Cardiac muscle cell (in vitro differentiated cells and primary cell): Measurements from ENCODE around the gene ALOX12. TPM values are rescaled to one million over a fixed set of nuclear protein-coding genes. Genes with fewer than 3 reads are reported as not detected.
"Not testable (repeated sequence)": the region's sequence is repeated elsewhere in the genome, so short reads cannot be mapped to it uniquely, and the experiment has no call there.

Experiments
- DNase-seq, 2 donors: peaks; one replicate each; pipeline versions ENCODE4 v3.0.0 to v3.0.0-alpha.2; 2010 to 2017; ENCODE audit warnings: low read depth in 1 of 2, low spot score in 1 of 2
- H3K27ac ChIP-seq: fragments of 200-600 bp; sonication (generic); 2 replicates; pipeline ENCODE4 v1.5.1; 2016
- H3K27me3 ChIP-seq: fragments of 200-600 bp; sonication (generic); 2 replicates; pipeline ENCODE4 v1.6.0; 2016; ENCODE audit warnings: control low read depth
- H3K36me3 ChIP-seq: fragments of 200-600 bp; sonication (generic); 2 replicates; pipeline ENCODE4 v1.5.1; 2016; ENCODE audit warnings: control low read depth
- H3K4me1 ChIP-seq: fragments of 200-600 bp; sonication (generic); 2 replicates; pipeline ENCODE4 v1.8.1; 2017; ENCODE audit warnings: low read depth, mild to moderate bottlenecking, mixed run types
- H3K4me3 ChIP-seq: fragments of 200-600 bp; sonication (generic); 2 replicates; pipeline ENCODE4 v1.5.1; 2016; ENCODE audit warnings: mild to moderate bottlenecking
- H3K9me3 ChIP-seq: fragments of 200-600 bp; sonication (generic); 2 replicates; pipeline ENCODE4 v1.5.1; 2017; ENCODE audit warnings: low read depth, mild to moderate bottlenecking, control low read depth
- CTCF ChIP-seq: IDR thresholded peaks from 2 replicates; pipeline ENCODE4 v1.5.1; 2012; ENCODE audit warnings: low read depth, mild to moderate bottlenecking, low read length
- polyA plus RNA-seq: library from polyadenylated mRNA; unstranded; fragments of >200 nt; fragmentation: Nextera tagmentation; extraction: Ambion mirVana; gene quantifications from 2 replicates; pipeline ENCODE4 v1.2.1, GENCODE V29; 2016
- total RNA-seq: library from RNA; depleted of rRNA; stranded (reverse); fragments of >200 nt; gene quantifications from 2 replicates; pipeline ENCODE4 v1.2.3, GENCODE V29; 2016

The ALOX12 gene
- total and polyA plus RNA-seq, 2 experiments from 2014 or later = 1.7 to 2.5 TPM

- Histone ChIP-seq H3K4me3 (no peak overlapping the region), H3K9me3 (no peaks in the 10 kb centered on the region), H3K36me3 (no peaks in the 10 kb centered on the region), H3K27me3 (no peaks in the 10 kb centered on the region), H3K4me1 (no peaks in the 10 kb centered on the region), H3K27ac (no peak overlapping the region)
- TF ChIP-seq CTCF = no peak
- DNase-seq = no peak
These were observed 9.2 kb upstream of the ALOX12 start for GRCh38 chr17:6986676-6987075.

- no peak for DNase-seq
- Histone ChIP-seq H3K36me3 (no peaks in the 10 kb centered on the region), H3K4me3 (no peak overlapping the region), H3K27me3 (no peaks in the 10 kb centered on the region), H3K27ac (no peak overlapping the region), H3K4me1 (peaks cover 16% of the 10 kb centered on the region), H3K9me3 (no peaks in the 10 kb centered on the region)
- no peak for TF ChIP-seq CTCF
These were observed 6.1 kb upstream of the ALOX12 start for GRCh38 chr17:6989779-6990178.

GRCh38 chr17:6993613-6994056 lies 2.2 kb upstream of the ALOX12 start:
- peak overlapping the region; percentile 77 for H3K27ac ChIP-seq
- DNase-seq, H3K9me3 ChIP-seq, H3K27me3 ChIP-seq, H3K4me3 ChIP-seq, H3K36me3 ChIP-seq: not testable (repeated sequence)
- peaks cover 17% of the 10 kb centered on the region for H3K4me1 ChIP-seq

GRCh38 chr17:6994118-6994598 lies 1.7 kb upstream of the ALOX12 start:
- no peak for TF ChIP-seq CTCF
- Histone ChIP-seq H3K4me3 (no peak overlapping the region), H3K4me1 (peaks cover 17% of the 10 kb centered on the region), H3K27ac (peak overlapping the region; percentile 77), H3K27me3 (peaks cover 8% of the 10 kb centered on the region), H3K9me3 (no peaks in the 10 kb centered on the region), H3K36me3 (no peaks in the 10 kb centered on the region)
- peak in 1 of 2 donors; percentile 37 for DNase-seq

- TF ChIP-seq CTCF = no peak
- no peak overlapping the region for H3K4me3 ChIP-seq
- H3K9me3 ChIP-seq = no peaks in the 10 kb centered on the region
These were observed 1.1 kb upstream of the ALOX12 start for GRCh38 chr17:6994666-6995256.

GRCh38 chr17:6996256-6997011 lies 585 bp downstream of the ALOX12 start:
- DNase-seq = no peak
- Histone ChIP-seq H3K4me1 (peaks cover 17% of the 10 kb centered on the region), H3K27ac (no peak overlapping the region), H3K27me3 (peaks cover 8% of the 10 kb centered on the region), H3K4me3 (peak overlapping the region; percentile 0), H3K9me3 (no peaks in the 10 kb centered on the region), H3K36me3 (no peaks in the 10 kb centered on the region)
- TF ChIP-seq CTCF = no peak

More at GRCh38 chr17:6994666-6995256, 1.1 kb upstream of the ALOX12 start:
- no peak for DNase-seq
- H3K4me1 ChIP-seq = peaks cover 17% of the 10 kb centered on the region
- H3K36me3 ChIP-seq = no peaks in the 10 kb centered on the region
- no peak overlapping the region for H3K27ac ChIP-seq
- H3K27me3 ChIP-seq = peaks cover 8% of the 10 kb centered on the region
